HepG2 (cell line): ENCODE results near the gene CMPK1. TPM values are rescaled to one million over a fixed set of nuclear protein-coding genes. Genes with fewer than 3 reads are reported as not detected.
A peak's percentile ranks its signal among the peaks of the same experiment; 100 is the strongest.

Experiments used
- AKNA ChIP-seq: sonication (generic); formaldehyde crosslinking; IDR thresholded peaks from 2 replicates; pipeline ENCODE4 v1.4.0; 2020; ENCODE audit warnings: missing genetic modification reagents, borderline replicate concordance
- ARID3A ChIP-seq: IDR thresholded peaks from 2 replicates; pipeline ENCODE4 v1.6.1; 2012; ENCODE audit warnings: low read depth, low read length, improper control_type of control experiment
- CCAR2 ChIP-seq: fragments of 200-400 bp; formaldehyde crosslinking; optimal IDR thresholded peaks from 2 replicates; pipeline ENCODE3; 2018; ENCODE audit warnings: low read depth, mild to moderate bottlenecking, low read length, moderate library complexity
- CTCF ChIP-seq: sonication (generic); formaldehyde crosslinking; IDR thresholded peaks from 2 replicates; pipeline ENCODE4 v1.5.0; 2020; ENCODE audit warnings: mild to moderate bottlenecking, missing genetic modification reagents, moderate library complexity
- DBP ChIP-seq: sonication (generic); formaldehyde crosslinking; IDR thresholded peaks from 2 replicates; pipeline ENCODE4 v1.4.0; 2020; ENCODE audit warnings: missing genetic modification reagents; ENCODE audit errors: not compliant biosample characterization
- DPF2 ChIP-seq: sonication (generic); formaldehyde crosslinking; IDR thresholded peaks from 2 replicates; pipeline ENCODE4 v1.4.0; 2020; ENCODE audit warnings: mild to moderate bottlenecking, low read depth, missing genetic modification reagents, borderline replicate concordance
- HMGXB4 ChIP-seq, 2 experiments: sonication (generic) in 1 of 2; formaldehyde crosslinking in 1 of 2; IDR thresholded peaks; 2 replicates each; pipeline versions ENCODE4 v1.4.0 to v1.6.1; 2018 to 2020; ENCODE audit warnings: missing genetic modification reagents in 2 of 2, borderline replicate concordance in 1 of 2, low read depth in 1 of 2, mild to moderate bottlenecking in 1 of 2, missing biosample characterization in 1 of 2
- JDP2 ChIP-seq: sonication (generic); formaldehyde crosslinking; IDR thresholded peaks from 2 replicates; pipeline ENCODE4 v1.8.1; 2022; ENCODE audit warnings: missing genetic modification reagents, borderline replicate concordance
- SP1 ChIP-seq, 2 experiments: fragments of 450-650 bp in 1 of 2; sonication (generic) in 1 of 2; formaldehyde crosslinking in 1 of 2; IDR thresholded peaks; 2 replicates each; pipeline versions ENCODE4 v1.4.0 to v1.6.1; 2016 to 2020; ENCODE audit warnings: missing genetic modification reagents in 1 of 2
- UBTF ChIP-seq: sonication (generic); formaldehyde crosslinking; IDR thresholded peaks from 2 replicates; pipeline ENCODE4 v1.4.0; 2020; ENCODE audit warnings: mild to moderate bottlenecking, missing genetic modification reagents
- ZFP82 ChIP-seq: sonication (generic); formaldehyde crosslinking; IDR thresholded peaks from 2 replicates; pipeline ENCODE4 v1.5.1; 2020; ENCODE audit warnings: mild to moderate bottlenecking, missing genetic modification reagents, borderline replicate concordance
- ZNF180 ChIP-seq: sonication (generic); formaldehyde crosslinking; IDR thresholded peaks from 2 replicates; pipeline ENCODE4 v1.4.0; 2020; ENCODE audit warnings: low read depth, missing genetic modification reagents, borderline replicate concordance
- ZNF205 ChIP-seq: IDR thresholded peaks from 2 replicates; pipeline ENCODE4 v1.6.1; 2018; ENCODE audit warnings: missing biosample characterization, missing genetic modification reagents
- polyA plus RNA-seq, 8 experiments: library from polyadenylated mRNA; depleted of rRNA in 3 of 8; stranded (reverse) in 7 of 8; unstranded in 1 of 8; fragments of >200 nt; fragmentation: Illumina TruSeq in 4 of 8; extraction: Trizol in 4 of 8; gene quantifications; 2 replicates each; pipeline versions ENCODE4 v1.2.1 to v1.2.3, GENCODE V29; 2011 to 2016; ENCODE audit warnings: low read depth in 4 of 8, missing spikeins in 1 of 8, mixed read lengths in 1 of 8; ENCODE audit not compliant: insufficient read depth in 1 of 8
- total RNA-seq, 5 experiments: library from RNA; depleted of rRNA; stranded (reverse); fragments of >200 nt; fragmentation: Illumina TruSeq; extraction: Trizol; gene quantifications; 2 replicates each; pipeline ENCODE4 v1.2.3, GENCODE V29; 2016; ENCODE audit warnings: low read depth in 1 of 5

Gene CMPK1
- total and polyA plus RNA-seq, 2 of the 13 experiments (the other 11 are each of a cell fraction or from before 2014, with no cell fraction given) = 38.3 to 92.0 TPM

- TF ChIP-seq HMGXB4 (CRISPR knock-in tag; IDR thresholded peaks at IDR 0.05; ENCODE audit: borderline replicate concordance in 1 of 2, low read depth in 1 of 2) = peak in 1 of 2 experiments; percentile 34; a peak in 1 of 4 replicates
- no peak for TF ChIP-seq ZNF180
- TF ChIP-seq JDP2 (CRISPR knock-in tag) = no peak
- TF ChIP-seq CCAR2 = peak; percentile 74
- TF ChIP-seq DBP = no peak
- TF ChIP-seq SP1 (IDR thresholded peaks at IDR 0.05) = no peak
- TF ChIP-seq SP1 (CRISPR knock-in tag; IDR thresholded peaks at IDR 0.05) = no peak
- peak; percentile 78 for TF ChIP-seq CTCF (CRISPR knock-in tag)
- no peak for TF ChIP-seq DPF2 (CRISPR knock-in tag)
- TF ChIP-seq ZFP82 = no peak
- TF ChIP-seq AKNA (CRISPR knock-in tag) = no peak
- 0 out of 2 replicates have a peak, but pooled peaks have one; percentile 25 for TF ChIP-seq ARID3A
- TF ChIP-seq ZNF205 = no peak
- no peak for TF ChIP-seq UBTF (CRISPR knock-in tag)
Observed at GRCh38 chr1:47424336-47424982, 90.9 kb downstream of the CMPK1 start (continued).
